Endometrium (tissue), 2 donors: ENCODE results near the gene ZFP3.
"Not testable (repeated sequence)": the region's sequence is repeated elsewhere in the genome, so short reads cannot be mapped to it uniquely, and the experiment has no call there.

Source experiments
- FAIRE-seq: peaks from 2 replicates; lab custom pipeline; 2012; peaks lifted over from hg19 to GRCh38; lab: Jason Lieb, UNC
- donor health status: control.
- donor health status: control.

ZFP3 gene

GRCh38 chr17:5124896-5125295 lies 46.6 kb downstream of the ZFP3 start:
- FAIRE-seq: not testable (repeated sequence)

- no peak for FAIRE-seq
Observed at GRCh38 chr17:5126719-5127488, 48.6 kb downstream of the ZFP3 start.

GRCh38 chr17:5127910-5128309 lies 49.6 kb downstream of the ZFP3 start:
- no peak for FAIRE-seq

GRCh38 chr17:5128387-5128786 lies 50.1 kb downstream of the ZFP3 start:
- not testable (repeated sequence) for FAIRE-seq

GRCh38 chr17:5128905-5129535 lies 50.8 kb downstream of the ZFP3 start:
- FAIRE-seq: no peak

- not testable (repeated sequence) for FAIRE-seq
Observed at GRCh38 chr17:5129770-5130169, 51.5 kb downstream of the ZFP3 start.

GRCh38 chr17:5130261-5130660 lies 52.0 kb downstream of the ZFP3 start:
- not testable (repeated sequence) for FAIRE-seq

- not testable (repeated sequence) for FAIRE-seq
Observed at GRCh38 chr17:5130687-5131086, 52.4 kb downstream of the ZFP3 start.

GRCh38 chr17:5131146-5131715 lies 53.0 kb downstream of the ZFP3 start:
- FAIRE-seq: no peak

GRCh38 chr17:5131799-5132502 lies 53.7 kb downstream of the ZFP3 start:
- FAIRE-seq: not testable (repeated sequence)

GRCh38 chr17:5132503-5133225 lies 54.4 kb downstream of the ZFP3 start:
- FAIRE-seq: not testable (repeated sequence)

- no peak for FAIRE-seq
Observed at GRCh38 chr17:5133311-5133710, 55.0 kb downstream of the ZFP3 start.

GRCh38 chr17:5133961-5134360 lies 55.7 kb downstream of the ZFP3 start:
- not testable (repeated sequence) for FAIRE-seq

- not testable (repeated sequence) for FAIRE-seq
Observed at GRCh38 chr17:5134571-5134970, 56.3 kb downstream of the ZFP3 start.

- FAIRE-seq: not testable (repeated sequence)
Observed at GRCh38 chr17:5135131-5135712, 57.0 kb downstream of the ZFP3 start.

- no peak for FAIRE-seq
Observed at GRCh38 chr17:5135726-5136579, 57.7 kb downstream of the ZFP3 start.

- not testable (repeated sequence) for FAIRE-seq
Observed at GRCh38 chr17:5136580-5137412, 58.5 kb downstream of the ZFP3 start.

- FAIRE-seq: not testable (repeated sequence)
Observed at GRCh38 chr17:5137511-5138197, 59.4 kb downstream of the ZFP3 start.

GRCh38 chr17:5138198-5138544 lies 59.9 kb downstream of the ZFP3 start:
- not testable (repeated sequence) for FAIRE-seq
